CD4-positive, alpha-beta T cell treated with Interleukin-6 for 4 hours (primary cell): ENCODE data around the gene IGBP1.
"Not testable (repeated sequence)": the region's sequence is repeated elsewhere in the genome, so short reads cannot be mapped to it uniquely, and the experiment has no call there.

Experiments
- DNase-seq: peaks from one replicate; pipeline ENCODE4 v3.0.0-alpha.2; 2020; ENCODE audit warnings: mixed read lengths

The IGBP1 gene

DNA sequence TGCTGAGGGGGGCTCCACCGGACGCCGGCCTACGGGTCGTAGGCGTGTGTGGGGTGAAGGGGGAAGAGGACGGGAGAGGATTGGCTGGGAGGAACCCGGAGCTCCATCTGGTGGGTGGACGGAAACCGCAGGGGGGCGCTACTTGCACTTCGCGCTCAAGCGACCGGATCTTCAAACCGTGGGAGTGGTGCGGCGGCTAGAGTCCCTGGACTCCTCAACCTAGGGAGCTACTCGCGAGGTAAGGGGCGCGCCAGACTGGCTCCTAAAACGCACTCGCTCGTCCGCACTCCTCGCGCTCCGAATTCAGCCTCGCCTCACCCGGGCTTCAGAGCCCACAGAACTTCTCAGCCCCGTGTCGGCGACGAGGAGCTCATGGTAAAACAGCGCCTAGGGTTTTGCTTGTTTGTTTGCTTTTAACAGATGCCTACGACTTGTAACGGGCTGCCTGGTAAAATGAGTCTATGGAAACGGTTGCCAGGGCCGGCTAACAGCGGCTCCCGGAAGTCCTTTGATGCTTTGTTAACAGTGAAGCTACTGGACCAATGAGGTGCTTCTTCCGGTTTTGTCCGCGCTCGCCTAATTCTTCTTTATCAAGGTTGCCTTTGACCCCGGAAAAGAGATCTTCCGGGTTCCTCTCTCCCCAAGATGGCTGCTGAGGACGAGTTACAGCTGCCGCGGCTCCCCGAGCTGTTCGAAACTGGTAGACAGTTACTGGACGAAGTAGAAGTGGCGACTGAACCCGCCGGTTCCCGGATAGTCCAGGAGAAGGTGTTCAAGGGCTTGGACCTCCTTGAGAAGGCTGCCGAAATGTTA is at the start of gene IGBP1:
Gene IGBP1, plus strand, starts transcription at position 145 of the 813 bp plus-strand sequence. Its CDS starts 501 bp downstream, at position 646.
- DNase-seq = peak; percentile 78

DNA sequence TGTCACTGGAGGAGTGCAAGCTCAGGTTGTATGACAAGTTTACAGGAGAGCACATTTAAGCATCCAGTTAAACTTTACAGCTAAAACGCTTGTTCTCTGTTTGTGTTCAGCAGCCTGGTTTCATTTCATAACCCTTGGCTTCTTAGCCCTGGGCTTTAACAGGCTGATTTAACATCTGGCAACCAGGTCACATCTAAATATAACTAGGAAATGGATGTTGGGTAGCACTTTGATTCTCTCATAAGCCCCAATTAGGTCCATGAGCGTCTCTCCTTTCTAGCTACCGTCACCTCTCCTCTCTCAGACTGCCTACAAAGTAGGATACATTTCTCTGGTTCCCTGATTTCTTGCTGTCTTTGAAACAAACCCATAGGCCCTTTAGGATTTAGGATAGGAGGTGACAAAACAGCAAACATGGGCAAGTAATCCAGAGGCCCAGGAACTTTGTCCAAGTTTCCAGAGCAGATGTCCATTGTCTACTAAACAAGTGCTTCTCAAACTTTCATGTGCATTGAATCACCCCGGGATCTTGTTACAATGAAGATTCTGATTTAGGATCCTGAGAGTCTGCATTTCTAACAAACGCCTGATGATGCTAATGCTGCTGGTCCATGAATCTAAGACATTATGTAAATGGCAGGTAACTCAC is 48.5 kb upstream of the IGBP1 start:
- no peak for DNase-seq

DNA sequence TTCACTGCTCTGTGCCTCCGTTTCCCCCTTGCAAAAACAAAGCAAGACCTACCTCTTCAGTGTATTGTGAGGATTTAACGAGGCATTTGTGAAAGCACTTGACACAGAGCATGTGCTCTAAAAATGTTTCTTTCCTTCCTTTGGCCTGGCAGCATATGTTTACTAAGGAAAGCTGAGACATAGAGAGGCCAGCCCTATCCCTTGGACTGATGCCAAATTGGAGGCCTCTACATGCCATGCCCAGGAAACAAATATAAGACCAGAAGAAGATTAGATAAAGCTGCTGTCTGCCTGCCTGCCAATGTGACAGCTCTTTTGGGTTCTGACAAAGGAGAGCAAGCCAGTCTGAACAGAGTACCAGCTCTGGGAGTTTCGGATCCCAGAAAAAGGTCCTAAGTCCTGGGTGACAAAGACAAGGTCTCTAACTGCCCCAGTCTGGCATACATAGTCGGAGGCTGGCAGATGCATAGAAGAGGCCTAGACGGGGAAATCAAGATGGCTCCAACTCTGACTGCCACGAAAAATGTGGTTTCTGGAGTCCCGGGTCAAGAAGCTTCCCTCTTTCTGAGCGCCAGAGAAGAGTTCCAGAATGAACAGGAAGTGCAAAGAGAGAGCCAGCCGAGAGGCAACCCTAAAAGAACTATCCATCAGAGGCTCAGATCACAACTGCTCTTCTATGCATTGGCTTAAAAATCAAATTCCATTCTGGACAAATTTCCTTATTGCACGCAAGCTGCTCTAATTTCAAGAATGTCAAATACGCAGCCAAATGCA is 45.2 kb upstream of the IGBP1 start:
- DNase-seq = no peak

DNA sequence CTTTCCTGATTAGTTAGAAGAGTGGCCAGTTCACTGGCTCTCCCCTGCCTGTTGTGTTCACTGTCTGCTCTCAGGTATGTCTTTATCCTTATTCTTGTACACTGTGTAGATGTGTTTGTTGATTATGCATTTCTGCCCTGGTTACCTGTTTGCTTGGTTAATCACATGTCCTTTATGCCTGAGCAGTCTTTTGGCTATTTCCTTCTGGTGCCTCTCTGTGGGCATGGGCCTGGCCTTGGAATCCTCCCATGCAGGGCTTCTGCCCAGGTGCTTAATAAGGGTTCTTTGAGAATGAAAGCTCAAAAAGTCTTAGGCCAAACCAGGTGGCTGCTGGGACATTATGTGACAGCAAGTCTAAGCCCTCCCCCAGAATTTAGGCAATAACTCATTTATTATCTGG is 44.5 kb upstream of the IGBP1 start:
- DNase-seq = no peak

DNA sequence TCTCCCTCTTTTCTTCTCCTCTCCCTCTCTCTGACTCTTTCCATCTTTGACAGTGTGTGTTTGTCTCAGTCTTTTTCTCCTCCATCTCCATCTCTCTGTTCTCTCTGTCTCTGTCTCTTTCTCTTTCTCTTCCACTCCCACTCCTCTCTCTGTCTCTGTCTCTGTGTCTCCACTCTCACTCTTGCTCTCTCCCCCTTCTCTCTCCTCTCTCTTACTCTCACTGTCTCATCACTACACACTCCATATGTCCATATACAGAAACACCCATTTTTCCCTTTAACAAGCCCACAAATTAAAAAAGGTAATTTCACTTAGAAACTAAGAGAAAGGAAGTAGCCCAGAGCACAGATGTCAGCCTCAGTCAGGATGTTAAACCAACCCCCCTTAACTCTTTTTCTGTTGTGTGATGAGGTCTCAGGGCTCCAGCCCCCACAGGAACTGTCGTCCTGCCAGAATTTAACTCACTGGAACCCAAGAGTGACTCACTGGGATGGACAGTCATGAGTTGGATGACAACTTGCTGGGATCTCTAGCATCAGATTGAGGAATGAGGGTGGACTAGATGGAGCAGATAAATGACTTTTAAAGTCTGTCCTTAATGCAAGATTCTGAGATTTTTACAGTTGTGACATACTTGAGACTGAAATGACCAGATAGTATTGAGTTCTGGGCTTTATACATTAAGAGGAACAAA is 43.5 kb upstream of the IGBP1 start:
- DNase-seq = no peak

DNA sequence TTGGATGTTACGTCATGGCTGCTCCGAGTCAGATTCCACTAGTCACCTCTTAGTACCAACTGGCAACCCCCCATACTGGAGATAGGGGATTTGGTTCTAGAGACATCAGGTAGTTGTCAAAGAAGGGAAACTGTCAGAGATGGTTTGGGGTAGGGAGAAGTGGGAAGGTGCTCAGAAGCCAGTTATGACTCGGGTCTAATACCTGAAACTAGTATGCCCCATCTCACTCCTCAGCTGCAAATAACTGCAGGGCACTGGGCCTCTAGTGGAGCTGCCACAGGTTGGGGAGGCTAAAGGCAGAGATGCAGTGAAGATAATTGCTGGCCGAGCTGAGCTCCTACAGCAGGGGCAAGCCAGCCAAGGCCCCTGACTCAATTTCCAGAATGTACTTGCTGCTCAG is 41.0 kb upstream of the IGBP1 start:
- DNase-seq = no peak

DNA sequence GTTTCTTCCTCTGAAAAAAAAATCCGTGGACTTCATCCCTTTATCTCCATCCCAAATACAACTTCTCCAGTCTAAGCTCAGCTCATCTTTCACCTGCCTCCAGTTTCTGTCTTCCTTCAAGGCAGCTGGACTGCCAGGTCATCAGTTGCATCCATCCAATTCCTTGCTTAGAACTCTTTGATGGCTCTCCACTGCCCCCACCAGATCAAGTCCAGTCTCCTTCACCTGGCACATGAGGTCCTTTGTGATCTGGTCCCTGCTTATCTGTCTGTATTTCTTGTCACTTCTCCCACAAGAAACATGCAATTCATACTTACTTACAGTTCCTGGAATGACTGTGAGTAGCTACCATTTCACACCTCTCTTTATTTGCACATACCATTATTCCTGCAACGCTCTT is 37.2 kb upstream of the IGBP1 start:
- no peak for DNase-seq

DNA sequence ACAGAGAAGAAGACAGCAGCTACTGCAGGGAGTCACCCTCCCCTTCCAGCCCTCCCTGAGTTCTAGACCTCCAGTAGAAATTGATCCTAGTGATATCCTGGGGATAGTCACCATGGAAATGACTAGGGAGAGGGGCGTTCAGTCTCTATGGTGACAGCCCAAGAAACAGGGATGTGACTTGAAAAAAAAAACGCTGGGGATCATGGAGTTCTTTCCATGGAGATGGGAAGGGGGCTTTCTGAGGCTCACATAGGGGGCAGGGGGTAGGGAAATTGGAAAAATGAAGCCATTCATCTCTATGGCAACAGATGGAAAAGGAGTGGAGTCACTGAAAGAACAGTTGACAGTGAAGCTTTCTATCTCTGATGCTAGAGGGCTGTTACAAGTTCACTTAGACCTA is 28.0 kb upstream of the IGBP1 start:
- DNase-seq = no peak

DNA sequence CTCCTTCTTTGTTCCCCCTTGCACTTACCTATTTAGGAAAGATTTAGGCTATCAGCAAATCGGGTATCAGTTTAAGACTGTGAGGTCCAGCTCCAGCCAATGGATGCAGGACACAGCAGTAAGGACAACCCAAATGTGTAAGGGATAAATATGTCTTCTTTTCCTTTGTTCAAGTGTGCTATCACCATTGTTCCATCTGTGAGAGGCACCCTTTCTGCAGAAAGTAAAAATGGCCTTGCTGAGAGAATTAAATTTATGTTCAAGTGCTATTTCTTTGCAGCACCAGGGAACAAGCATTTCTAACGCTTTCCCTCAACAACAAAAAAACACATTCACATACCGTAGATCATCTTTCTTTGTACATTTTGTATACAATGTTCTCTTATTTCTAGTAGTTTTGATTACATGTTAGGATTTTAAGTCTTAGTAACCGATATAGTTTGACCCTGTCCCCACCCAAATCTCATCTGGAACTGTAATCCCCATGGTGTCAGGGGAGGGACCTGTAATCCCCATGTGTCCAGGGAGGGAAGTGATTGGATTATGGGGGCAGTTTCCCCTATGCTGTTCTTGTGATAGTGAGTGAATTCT is 21.7 kb upstream of the IGBP1 start:
- not testable (repeated sequence) for DNase-seq

DNA sequence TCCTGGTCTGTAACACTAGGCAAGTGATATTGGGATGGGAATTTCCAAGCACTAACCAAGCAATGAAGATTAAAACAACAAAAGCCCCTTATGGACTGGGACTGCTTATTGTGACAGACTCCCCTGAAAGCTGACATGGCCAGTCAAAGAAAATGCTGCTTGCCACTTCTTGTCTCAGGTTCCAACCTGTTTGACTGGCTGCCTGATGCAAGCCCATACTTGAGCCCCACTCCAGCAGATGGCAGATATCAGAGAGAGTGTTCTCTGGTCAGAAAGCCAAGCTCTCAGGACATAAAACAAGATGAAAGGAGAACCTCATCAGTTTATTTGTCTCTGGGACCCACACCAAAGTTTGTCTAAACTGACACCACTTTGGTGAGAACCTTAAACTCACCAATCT is 15.5 kb upstream of the IGBP1 start:
- no peak for DNase-seq

DNA sequence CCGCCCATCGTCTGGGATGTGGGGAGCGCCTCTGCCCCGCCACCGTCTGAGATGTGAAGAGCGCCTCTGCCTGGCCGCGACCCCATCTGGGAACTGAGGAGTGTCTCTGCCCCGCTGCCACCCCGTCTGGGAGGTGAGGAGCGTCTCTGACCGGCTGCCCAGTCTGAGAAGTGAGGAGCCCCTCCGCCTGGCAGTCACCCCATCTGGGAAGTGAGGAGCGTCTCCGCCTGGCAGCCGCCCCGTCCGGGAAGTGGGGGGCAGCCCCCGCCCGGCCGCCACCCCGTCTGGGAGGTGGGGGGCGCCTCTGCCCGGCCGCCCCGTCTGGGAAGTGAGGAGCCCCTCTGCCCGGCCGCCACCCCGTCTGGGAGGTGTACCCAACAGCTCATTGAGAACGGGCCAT is 10.2 kb upstream of the IGBP1 start:
- DNase-seq = not testable (repeated sequence)

DNA sequence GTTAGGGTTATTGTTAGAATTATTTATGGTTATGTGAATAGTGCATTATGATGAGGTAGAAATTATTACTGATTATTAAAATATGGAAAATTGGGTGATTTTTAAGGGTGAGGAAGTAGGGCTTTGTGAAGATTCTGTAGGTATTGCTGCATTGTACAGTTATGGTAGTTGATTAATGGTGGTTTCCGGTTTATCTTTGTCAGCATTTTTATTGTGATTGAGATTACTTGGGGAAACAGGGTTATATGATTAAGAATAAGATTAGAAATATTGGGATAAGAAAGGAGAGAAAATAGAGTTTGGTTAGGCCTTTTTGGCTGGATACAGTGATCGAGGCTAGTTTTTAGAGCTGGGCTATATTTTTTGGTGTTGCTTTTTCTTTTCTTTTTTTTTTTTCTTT is 8.6 kb upstream of the IGBP1 start:
- DNase-seq = no peak

DNA sequence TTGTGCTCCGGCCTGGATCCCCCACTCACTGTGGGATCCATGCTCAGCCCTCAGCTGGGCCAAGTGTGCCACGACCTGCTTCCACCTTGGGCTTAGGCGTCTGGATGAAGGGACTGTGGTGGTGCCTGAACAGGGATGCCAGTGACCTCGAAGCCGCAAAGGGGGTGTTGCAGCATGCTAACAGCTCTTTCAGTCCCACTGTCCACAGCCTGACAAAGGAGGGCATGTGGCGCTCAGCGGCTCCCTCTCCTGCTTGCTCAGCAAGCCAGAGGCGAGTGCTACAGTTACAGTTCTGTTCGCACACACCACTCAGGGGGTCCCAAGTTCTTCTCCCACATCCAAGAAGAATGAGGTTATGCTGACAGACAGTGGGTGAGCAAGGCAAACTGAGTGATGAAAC is 5.2 kb upstream of the IGBP1 start:
- no peak for DNase-seq

DNA sequence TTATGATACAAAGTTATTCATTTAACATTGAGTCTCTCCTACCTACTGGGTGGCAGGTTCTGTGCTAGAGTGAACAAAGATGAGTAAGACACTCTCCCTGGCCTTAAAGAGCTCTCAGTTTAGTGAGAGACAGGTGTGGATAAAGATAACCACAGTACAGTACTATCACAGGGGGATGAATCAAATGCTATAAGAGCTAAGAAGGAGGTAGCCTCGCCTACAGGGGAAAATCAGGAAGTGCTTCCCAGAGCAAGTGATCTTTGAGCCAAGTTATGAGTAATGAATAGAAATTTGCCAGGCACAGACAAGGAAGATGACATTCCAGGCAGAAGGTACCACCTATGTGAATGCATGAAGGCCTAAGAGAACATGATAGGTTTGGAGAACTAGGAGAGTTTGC is 3.4 kb upstream of the IGBP1 start:
- no peak for DNase-seq

DNA sequence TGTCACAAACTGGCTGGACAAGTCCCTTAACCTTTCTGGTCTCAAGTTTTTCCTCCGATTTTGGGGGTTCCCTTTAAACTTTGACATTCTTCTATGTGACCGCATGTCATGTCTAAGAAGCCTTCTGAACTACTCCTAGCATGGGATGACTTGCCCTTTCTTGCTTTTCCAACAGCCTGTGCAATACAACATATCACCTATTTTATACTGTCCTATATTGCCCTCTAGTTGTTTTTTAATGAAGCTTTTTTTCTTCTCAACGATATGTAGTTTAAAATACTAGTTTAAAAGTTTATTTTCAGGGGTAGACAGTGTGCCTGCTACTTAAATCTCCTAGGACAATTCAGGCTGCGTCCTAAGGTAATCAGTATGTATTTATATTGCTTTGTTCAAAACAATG is 1.0 kb upstream of the IGBP1 start:
- no peak for DNase-seq

DNA sequence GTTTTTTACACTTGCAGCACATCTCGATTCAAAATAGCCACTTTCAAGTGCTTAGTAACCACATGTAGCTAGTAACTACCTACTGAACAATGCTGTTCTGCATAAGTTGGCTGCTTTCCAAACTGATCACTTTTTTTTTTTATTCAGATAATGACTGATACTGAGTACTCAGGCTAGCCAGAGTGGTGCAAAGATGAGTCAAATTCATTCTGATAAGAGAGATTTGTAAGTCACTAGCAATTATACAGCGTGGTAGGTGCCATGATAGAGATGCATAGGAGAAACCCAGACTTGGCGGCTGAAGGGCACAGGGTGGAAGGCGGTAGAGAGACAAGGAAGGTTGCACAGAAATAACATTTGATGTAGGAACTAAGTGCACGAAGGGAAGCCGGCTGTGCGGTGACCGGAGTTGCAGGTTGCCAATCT is 357 bp upstream of the IGBP1 start:
- DNase-seq = no peak

DNA sequence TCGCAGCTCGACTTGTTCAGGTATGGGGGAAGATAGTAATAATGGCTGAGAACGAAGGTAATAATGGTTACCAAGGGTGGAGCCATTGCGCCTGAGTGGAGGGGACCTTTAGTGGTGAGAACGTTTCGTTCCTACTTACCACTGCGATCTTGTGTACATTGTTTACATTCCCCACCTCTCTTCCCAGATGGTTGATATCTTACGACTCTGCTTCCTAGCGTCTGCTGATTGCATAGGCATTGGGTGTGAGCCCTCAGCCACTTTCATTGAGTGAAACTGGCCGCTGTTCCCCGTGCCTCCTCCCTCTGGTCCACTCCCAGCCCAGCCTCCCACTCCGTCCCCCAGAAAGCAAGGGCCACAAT is 850 bp downstream of the IGBP1 start:
- no peak for DNase-seq

DNA sequence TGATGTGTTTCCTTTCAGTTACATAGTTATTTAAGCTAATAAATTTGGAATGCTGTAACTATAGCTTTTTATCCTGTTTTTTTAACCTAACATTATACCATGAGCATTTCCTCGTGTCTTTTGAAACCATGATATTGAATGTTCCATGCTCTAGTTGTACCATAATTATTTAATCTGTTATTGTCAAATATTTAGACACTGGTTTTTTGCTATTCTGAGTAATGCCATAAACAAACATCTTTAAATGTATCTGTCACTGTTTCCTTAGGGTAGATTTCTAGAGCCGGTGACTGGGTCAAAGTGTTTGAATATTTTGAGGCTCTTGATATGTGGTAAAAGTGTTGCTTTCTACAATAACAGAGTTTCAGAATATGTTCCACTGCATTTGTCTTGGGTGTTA is 5.4 kb downstream of the IGBP1 start:
- DNase-seq = no peak

DNA sequence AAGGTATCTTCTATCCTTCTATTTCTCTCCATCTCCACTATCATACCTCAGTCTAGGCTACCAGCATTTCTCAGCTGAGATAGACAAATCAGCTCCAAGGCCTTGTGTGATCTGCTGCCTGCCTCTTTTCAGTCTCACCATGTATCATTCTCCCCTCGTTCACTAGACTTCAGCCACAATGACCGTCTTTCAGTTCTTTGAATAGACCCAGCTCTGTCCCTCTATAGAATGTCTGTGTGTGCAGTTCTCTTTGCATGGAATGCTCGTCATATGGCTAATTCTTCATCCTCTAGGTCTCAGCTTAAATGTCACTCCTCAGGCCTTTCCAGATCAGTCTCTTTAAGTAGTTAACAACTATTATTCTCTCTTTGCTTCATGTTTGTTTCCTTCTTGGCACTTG is 6.5 kb downstream of the IGBP1 start:
- DNase-seq = no peak

DNA sequence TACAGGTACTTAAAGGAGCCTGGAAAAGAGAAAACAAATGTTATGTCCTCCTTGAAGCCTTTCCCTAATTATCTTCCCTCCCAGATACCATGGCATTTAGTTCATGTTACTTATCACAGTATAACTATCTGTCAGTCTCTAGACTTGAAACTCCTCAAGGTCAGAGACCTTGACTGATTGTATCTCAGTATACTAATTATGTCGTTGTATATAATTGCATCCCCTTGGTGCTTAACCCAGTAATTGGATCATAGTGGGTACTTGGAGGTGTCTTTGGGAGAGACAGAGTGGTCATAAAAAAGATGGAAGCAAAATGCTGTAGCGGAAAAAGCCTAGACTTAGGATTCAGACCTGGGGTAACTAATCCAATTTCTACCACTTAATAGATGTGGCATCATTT is 8.1 kb downstream of the IGBP1 start:
- no peak for DNase-seq

DNA sequence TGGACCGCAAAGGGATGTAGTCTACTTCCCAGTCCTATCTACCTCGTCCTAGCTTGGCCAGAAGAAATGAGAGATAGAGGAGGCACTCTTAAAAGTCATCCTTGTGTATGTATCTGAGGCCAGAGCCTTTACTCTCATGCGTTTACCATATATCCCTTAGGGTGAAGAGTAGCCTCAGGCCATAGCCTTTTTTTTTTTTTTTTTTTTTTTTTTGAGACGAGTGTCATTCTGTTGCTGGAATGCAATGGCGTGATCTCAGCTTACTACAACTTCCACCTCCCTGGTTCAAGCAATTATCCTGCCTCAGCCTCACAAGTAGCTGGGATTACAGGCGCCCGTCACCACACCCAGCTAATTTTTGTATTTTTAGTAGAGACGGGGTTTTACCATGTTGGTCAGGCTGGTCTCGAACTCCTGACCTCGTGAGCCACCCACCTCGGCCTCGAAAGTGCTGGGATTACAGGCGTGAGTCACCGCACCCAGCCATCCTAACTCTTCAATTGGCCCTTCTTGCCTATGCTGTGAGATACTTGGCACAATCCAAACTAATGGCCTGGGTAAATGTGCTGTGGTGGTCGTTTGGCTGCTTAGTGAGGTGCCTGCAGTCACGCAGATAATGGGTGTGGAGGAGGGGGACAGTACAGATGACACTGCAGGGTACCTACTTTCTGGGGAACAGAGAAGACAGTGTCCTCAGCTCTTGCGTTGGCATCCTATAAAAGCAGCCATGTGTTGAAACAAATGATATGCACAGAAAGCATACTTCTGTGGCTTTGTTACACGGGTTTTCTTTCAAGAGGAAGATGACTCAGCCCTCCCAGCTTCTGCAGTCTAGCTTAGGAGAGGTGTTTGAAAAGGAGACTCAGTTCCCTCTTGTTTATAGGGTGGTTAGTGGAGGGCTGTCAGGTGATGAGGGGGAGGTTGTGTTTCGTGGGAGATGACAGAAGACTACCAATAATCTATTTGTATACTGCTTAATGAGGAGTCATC is 33.6 kb downstream of the IGBP1 start:
- no peak for DNase-seq
